Measurements from ENCODE around the gene PPIF.
A peak's percentile ranks its signal among the peaks of the same experiment; 100 is the strongest.

Gene PPIF

DNA sequence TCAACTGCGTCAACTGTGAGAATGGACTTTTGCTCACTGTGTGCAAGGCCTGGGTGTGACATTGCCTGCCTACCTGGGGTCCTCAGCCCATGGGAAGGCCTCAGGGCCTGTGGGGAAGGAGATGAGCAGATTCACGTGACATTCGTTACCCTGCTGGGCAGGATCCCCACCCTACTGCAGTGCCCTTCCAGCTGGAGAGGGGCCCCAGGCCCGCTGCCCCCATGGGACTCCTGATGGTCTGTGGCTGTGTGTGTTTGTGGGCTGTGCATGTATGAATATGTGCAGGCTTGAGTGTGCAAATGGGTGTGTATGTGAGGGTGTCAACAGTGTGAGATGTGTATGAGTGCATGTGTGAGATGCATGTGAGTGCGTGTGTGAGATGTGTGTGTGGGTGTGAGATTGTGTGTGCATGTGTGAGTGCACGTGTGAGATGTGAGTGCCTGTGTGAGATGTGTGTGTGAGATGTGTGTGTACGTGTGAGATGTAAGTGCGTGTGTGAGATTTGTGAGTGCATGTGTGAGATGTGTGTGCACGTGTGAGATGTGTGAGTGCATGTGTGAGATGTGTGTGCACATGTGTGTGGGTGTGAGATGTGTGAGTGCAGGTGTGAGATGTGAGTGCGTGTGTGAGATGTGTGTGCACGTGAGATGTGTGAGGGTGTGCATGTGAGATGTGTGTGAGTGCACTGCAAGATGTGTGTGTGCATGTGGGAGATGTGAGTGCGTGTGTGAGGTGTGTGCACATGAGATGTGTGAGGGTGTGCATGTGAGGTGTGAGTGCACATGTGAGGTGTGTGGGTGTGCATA lies 29.7 kb downstream of the PPIF start (continued):
- TF ChIP-seq PATZ1 (tag by site-specific recombination; IDR thresholded peaks at IDR 0.05) (no peak), HOXC10 (CRISPR knock-in tag; IDR thresholded peaks at IDR 0.05) (no peak), ZNF148 (tag by site-specific recombination; IDR thresholded peaks at IDR 0.05; ENCODE audit: borderline replicate concordance) (no peak), ZEB2 (tag by site-specific recombination; IDR thresholded peaks at IDR 0.05) (no peak), ZBTB49 (tag by site-specific recombination; IDR thresholded peaks at IDR 0.05; ENCODE audit: low read depth) (no peak), ZSCAN23 (tag by site-specific recombination; IDR thresholded peaks at IDR 0.05) (no peak), REPIN1 (tag by site-specific recombination; IDR thresholded peaks at IDR 0.05; ENCODE audit: low read depth) (no peak), ZNF518A (tag by site-specific recombination; conservative IDR thresholded peaks at IDR 0.05; ENCODE audit: low read depth) (no peak), ZNF621 (tag by site-specific recombination; IDR thresholded peaks at IDR 0.05) (no peak), IKZF3 (tag by site-specific recombination; IDR thresholded peaks at IDR 0.05) (no peak), GLI2 (tag by site-specific recombination; IDR thresholded peaks at IDR 0.05; ENCODE audit: borderline replicate concordance, low read depth) (no peak), ZBTB21 (tag by site-specific recombination; IDR thresholded peaks at IDR 0.05) (no peak), ZNF777 (tag by site-specific recombination; IDR thresholded peaks at IDR 0.05; ENCODE audit: borderline replicate concordance) (0 out of 2 replicates have a peak, but pooled peaks have one; percentile 16), ZNF830 (tag by site-specific recombination; IDR thresholded peaks at IDR 0.05; ENCODE audit: low read depth) (no peak), WT1 (tag by site-specific recombination; IDR thresholded peaks at IDR 0.05) (no peak), ZFHX2 (tag by site-specific recombination; conservative IDR thresholded peaks at IDR 0.05) (0 out of 2 replicates have a peak, but pooled peaks have one; percentile 51), KLF9 (tag by site-specific recombination; IDR thresholded peaks at IDR 0.05; ENCODE audit: low read depth) (no peak)
- TF ChIP-seq, protein P1, sequence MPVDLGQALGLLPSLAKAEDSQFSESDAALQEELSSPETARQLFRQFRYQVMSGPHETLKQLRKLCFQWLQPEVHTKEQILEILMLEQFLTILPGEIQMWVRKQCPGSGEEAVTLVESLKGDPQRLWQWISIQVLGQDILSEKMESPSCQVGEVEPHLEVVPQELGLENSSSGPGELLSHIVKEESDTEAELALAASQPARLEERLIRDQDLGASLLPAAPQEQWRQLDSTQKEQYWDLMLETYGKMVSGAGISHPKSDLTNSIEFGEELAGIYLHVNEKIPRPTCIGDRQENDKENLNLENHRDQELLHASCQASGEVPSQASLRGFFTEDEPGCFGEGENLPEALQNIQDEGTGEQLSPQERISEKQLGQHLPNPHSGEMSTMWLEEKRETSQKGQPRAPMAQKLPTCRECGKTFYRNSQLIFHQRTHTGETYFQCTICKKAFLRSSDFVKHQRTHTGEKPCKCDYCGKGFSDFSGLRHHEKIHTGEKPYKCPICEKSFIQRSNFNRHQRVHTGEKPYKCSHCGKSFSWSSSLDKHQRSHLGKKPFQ (tag by site-specific recombination; IDR thresholded peaks at IDR 0.05), result peak; percentile 80; the same call in 1 of the 2 replicates
- TF ChIP-seq, protein P2, sequence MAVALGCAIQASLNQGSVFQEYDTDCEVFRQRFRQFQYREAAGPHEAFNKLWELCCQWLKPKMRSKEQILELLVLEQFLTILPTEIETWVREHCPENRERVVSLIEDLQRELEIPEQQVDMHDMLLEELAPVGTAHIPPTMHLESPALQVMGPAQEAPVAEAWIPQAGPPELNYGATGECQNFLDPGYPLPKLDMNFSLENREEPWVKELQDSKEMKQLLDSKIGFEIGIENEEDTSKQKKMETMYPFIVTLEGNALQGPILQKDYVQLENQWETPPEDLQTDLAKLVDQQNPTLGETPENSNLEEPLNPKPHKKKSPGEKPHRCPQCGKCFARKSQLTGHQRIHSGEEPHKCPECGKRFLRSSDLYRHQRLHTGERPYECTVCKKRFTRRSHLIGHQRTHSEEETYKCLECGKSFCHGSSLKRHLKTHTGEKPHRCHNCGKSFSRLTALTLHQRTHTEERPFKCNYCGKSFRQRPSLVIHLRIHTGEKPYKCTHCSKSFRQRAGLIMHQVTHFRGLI (tag by site-specific recombination; IDR thresholded peaks at IDR 0.05), result no peak
- TF ChIP-seq, protein P3, sequence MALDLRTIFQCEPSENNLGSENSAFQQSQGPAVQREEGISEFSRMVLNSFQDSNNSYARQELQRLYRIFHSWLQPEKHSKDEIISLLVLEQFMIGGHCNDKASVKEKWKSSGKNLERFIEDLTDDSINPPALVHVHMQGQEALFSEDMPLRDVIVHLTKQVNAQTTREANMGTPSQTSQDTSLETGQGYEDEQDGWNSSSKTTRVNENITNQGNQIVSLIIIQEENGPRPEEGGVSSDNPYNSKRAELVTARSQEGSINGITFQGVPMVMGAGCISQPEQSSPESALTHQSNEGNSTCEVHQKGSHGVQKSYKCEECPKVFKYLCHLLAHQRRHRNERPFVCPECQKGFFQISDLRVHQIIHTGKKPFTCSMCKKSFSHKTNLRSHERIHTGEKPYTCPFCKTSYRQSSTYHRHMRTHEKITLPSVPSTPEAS (tag by site-specific recombination; IDR thresholded peaks at IDR 0.05), result peak; percentile 68
